HepG2 (cell line): ENCODE results near the gene CEP19. TPM values are rescaled to one million over a fixed set of nuclear protein-coding genes. Genes with fewer than 3 reads are reported as not detected.

Experiments
- AGO2 ChIP-seq: fragments of 200-400 bp; formaldehyde crosslinking; optimal IDR thresholded peaks from 2 replicates; pipeline ENCODE3; 2017; ENCODE audit warnings: mild to moderate bottlenecking, low read depth, low read length, moderate library complexity
- BORCS8-MEF2B ChIP-seq: sonication (generic); formaldehyde crosslinking; IDR thresholded peaks from 2 replicates; pipeline ENCODE4 v1.8.0; 2022; ENCODE audit warnings: mild to moderate bottlenecking, missing genetic modification reagents
- FOSL2 ChIP-seq: sonication (generic); formaldehyde crosslinking; IDR thresholded peaks from 2 replicates; pipeline ENCODE4 v1.4.0; 2020; ENCODE audit warnings: missing genetic modification reagents
- FOXJ3 ChIP-seq: sonication (generic); formaldehyde crosslinking; IDR thresholded peaks from 2 replicates; pipeline ENCODE4 v1.4.0; 2020; ENCODE audit warnings: missing genetic modification reagents, mild to moderate bottlenecking, borderline replicate concordance
- HES4 ChIP-seq: sonication (generic); formaldehyde crosslinking; IDR thresholded peaks from 2 replicates; pipeline ENCODE4 v1.9.0; 2021; ENCODE audit warnings: mild to moderate bottlenecking, missing genetic modification reagents, borderline replicate concordance
- NAIF1 ChIP-seq: sonication (generic); formaldehyde crosslinking; IDR thresholded peaks from 2 replicates; pipeline ENCODE4 v1.5.0; 2020; ENCODE audit warnings: mild to moderate bottlenecking, missing genetic modification reagents, borderline replicate concordance
- NR2C2 ChIP-seq: sonication (generic); formaldehyde crosslinking; IDR thresholded peaks from 2 replicates; pipeline ENCODE4 v1.4.0; 2020; ENCODE audit warnings: missing genetic modification reagents, mild to moderate bottlenecking, moderate library complexity, borderline replicate concordance
- NR3C1 ChIP-seq: sonication (generic); formaldehyde crosslinking; IDR thresholded peaks from 2 replicates; pipeline ENCODE4 v1.4.0; 2020; ENCODE audit warnings: missing genetic modification reagents
- TARDBP ChIP-seq: sonication (generic); formaldehyde crosslinking; IDR thresholded peaks from 2 replicates; pipeline ENCODE4 v1.8.0; 2022; ENCODE audit warnings: mild to moderate bottlenecking, missing genetic modification reagents
- ZNF234 ChIP-seq: sonication (generic); formaldehyde crosslinking; conservative IDR thresholded peaks from 2 replicates; pipeline ENCODE4 v1.5.1; 2020; ENCODE audit warnings: mild to moderate bottlenecking, missing genetic modification reagents
- ZNF3 ChIP-seq: IDR thresholded peaks from 2 replicates; pipeline ENCODE4 v1.7.0; 2017; ENCODE audit warnings: inconsistent platforms
- ZNF546 ChIP-seq: sonication (generic); formaldehyde crosslinking; conservative IDR thresholded peaks from 2 replicates; pipeline ENCODE4 v1.8.1; 2023; ENCODE audit warnings: mild to moderate bottlenecking, missing genetic modification reagents
- ZNF558 ChIP-seq: sonication (generic); formaldehyde crosslinking; IDR thresholded peaks from 2 replicates; pipeline ENCODE4 v1.9.0; 2022; ENCODE audit warnings: mild to moderate bottlenecking, missing genetic modification reagents, borderline replicate concordance
- ZNF567 ChIP-seq: sonication (generic); formaldehyde crosslinking; IDR thresholded peaks from 2 replicates; pipeline ENCODE4 v1.8.1; 2023; ENCODE audit warnings: mild to moderate bottlenecking, missing genetic modification reagents, borderline replicate concordance
- polyA plus RNA-seq, 8 experiments: library from polyadenylated mRNA; depleted of rRNA in 3 of 8; stranded (reverse) in 7 of 8; unstranded in 1 of 8; fragments of >200 nt; fragmentation: Illumina TruSeq in 4 of 8; extraction: Trizol in 4 of 8; gene quantifications; 2 replicates each; pipeline versions ENCODE4 v1.2.1 to v1.2.3, GENCODE V29; 2011 to 2016; ENCODE audit warnings: low read depth in 4 of 8, missing spikeins in 1 of 8, mixed read lengths in 1 of 8; ENCODE audit not compliant: insufficient read depth in 1 of 8
- total RNA-seq, 5 experiments: library from RNA; depleted of rRNA; stranded (reverse); fragments of >200 nt; fragmentation: Illumina TruSeq; extraction: Trizol; gene quantifications; 2 replicates each; pipeline ENCODE4 v1.2.3, GENCODE V29; 2016; ENCODE audit warnings: low read depth in 1 of 5
- TF ChIP-seq, protein P1 (sequence below): sonication (generic); formaldehyde crosslinking; IDR thresholded peaks from 2 replicates; pipeline ENCODE4 v1.4.0; 2020; ENCODE audit warnings: missing genetic modification reagents, borderline replicate concordance
- TF ChIP-seq, protein P2 (sequence below): sonication (generic); formaldehyde crosslinking; IDR thresholded peaks from 2 replicates; pipeline ENCODE4 v1.5.1; 2020; ENCODE audit warnings: missing genetic modification reagents, mild to moderate bottlenecking, borderline replicate concordance
- TF ChIP-seq, protein P3 (sequence below): IDR thresholded peaks from 2 replicates; pipeline ENCODE4 v1.6.1; 2016
- TF ChIP-seq, protein P4 (sequence below): sonication (generic); formaldehyde crosslinking; conservative IDR thresholded peaks from 2 replicates; pipeline ENCODE4 v1.5.0; 2020; ENCODE audit warnings: missing genetic modification reagents
- TF ChIP-seq, protein P5 (sequence below): sonication (generic); formaldehyde crosslinking; IDR thresholded peaks from 2 replicates; pipeline ENCODE4 v1.5.1; 2020; ENCODE audit warnings: missing genetic modification reagents, mild to moderate bottlenecking, borderline replicate concordance

The CEP19 gene
- total and polyA plus RNA-seq, 2 of the 13 experiments (the other 11 are each of a cell fraction or from before 2014, with no cell fraction given) = 0.48 to 1.2 TPM

DNA sequence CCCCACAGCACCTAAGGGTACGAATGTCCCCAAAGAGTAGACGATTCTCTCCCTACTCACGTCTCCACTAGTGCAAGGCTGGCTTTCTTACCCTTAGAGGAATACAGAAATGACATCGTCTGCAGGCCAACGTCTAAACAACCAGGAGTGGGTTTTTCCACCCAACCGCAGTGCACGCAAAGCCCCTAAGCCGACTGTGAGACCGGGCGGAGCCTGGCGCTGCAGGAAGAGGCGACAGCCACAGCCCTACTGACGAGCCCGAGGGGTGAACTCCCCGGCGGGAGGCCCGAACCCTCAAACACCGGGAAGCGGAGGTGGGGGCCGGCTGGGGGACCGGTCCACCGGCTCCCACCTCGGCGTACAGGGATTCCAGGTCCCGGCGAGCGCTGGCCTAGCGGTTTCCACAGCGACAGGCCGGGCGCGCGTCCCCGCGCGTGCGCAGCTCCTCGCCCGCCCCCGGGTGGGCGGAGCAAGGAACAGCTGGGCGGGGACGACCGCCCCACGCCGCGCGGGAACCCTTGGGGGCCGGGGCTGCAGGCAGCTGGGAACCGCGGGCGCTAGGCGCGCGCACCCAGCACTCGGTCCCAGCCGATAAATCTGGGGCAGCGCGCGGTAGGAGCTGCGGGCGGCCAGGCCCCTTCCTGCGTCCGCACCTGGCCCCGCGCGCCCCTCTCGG, at the start of gene CEP19, which contains the start of gene PIGX (continued):
- TF ChIP-seq, protein P1, sequence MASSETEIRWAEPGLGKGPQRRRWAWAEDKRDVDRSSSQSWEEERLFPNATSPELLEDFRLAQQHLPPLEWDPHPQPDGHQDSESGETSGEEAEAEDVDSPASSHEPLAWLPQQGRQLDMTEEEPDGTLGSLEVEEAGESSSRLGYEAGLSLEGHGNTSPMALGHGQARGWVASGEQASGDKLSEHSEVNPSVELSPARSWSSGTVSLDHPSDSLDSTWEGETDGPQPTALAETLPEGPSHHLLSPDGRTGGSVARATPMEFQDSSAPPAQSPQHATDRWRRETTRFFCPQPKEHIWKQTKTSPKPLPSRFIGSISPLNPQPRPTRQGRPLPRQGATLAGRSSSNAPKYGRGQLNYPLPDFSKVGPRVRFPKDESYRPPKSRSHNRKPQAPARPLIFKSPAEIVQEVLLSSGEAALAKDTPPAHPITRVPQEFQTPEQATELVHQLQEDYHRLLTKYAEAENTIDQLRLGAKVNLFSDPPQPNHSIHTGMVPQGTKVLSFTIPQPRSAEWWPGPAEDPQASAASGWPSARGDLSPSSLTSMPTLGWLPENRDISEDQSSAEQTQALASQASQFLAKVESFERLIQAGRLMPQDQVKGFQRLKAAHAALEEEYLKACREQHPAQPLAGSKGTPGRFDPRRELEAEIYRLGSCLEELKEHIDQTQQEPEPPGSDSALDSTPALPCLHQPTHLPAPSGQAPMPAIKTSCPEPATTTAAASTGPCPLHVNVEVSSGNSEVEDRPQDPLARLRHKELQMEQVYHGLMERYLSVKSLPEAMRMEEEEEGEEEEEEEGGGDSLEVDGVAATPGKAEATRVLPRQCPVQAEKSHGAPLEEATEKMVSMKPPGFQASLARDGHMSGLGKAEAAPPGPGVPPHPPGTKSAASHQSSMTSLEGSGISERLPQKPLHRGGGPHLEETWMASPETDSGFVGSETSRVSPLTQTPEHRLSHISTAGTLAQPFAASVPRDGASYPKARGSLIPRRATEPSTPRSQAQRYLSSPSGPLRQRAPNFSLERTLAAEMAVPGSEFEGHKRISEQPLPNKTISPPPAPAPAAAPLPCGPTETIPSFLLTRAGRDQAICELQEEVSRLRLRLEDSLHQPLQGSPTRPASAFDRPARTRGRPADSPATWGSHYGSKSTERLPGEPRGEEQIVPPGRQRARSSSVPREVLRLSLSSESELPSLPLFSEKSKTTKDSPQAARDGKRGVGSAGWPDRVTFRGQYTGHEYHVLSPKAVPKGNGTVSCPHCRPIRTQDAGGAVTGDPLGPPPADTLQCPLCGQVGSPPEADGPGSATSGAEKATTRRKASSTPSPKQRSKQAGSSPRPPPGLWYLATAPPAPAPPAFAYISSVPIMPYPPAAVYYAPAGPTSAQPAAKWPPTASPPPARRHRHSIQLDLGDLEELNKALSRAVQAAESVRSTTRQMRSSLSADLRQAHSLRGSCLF (CRISPR knock-in tag) = no peak
- TF ChIP-seq FOSL2 (CRISPR knock-in tag) (no peak; the same call in 1 of the 2 replicates), FOXJ3 (0 out of 2 replicates have a peak, but pooled peaks have one; percentile 23), ZNF567 (CRISPR knock-in tag) (no peak), NR3C1 (CRISPR knock-in tag) (no peak), AGO2 (peak; percentile 34), HES4 (CRISPR knock-in tag) (no peak), NAIF1 (CRISPR knock-in tag) (peak; percentile 80; the same call in 1 of the 2 replicates), ZNF234 (CRISPR knock-in tag) (no peak), TARDBP (no peak), ZNF3 (no peak), ZNF558 (CRISPR knock-in tag) (peak; percentile 39; the same call in 1 of the 2 replicates), ZNF546 (CRISPR knock-in tag) (no peak), NR2C2 (CRISPR knock-in tag) (no peak), BORCS8-MEF2B (CRISPR knock-in tag) (no peak)
- TF ChIP-seq, protein P2, sequence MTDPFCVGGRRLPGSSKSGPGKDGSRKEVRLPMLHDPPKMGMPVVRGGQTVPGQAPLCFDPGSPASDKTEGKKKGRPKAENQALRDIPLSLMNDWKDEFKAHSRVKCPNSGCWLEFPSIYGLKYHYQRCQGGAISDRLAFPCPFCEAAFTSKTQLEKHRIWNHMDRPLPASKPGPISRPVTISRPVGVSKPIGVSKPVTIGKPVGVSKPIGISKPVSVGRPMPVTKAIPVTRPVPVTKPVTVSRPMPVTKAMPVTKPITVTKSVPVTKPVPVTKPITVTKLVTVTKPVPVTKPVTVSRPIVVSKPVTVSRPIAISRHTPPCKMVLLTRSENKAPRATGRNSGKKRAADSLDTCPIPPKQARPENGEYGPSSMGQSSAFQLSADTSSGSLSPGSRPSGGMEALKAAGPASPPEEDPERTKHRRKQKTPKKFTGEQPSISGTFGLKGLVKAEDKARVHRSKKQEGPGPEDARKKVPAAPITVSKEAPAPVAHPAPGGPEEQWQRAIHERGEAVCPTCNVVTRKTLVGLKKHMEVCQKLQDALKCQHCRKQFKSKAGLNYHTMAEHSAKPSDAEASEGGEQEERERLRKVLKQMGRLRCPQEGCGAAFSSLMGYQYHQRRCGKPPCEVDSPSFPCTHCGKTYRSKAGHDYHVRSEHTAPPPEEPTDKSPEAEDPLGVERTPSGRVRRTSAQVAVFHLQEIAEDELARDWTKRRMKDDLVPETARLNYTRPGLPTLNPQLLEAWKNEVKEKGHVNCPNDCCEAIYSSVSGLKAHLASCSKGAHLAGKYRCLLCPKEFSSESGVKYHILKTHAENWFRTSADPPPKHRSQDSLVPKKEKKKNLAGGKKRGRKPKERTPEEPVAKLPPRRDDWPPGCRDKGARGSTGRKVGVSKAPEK (CRISPR knock-in tag) = 0 out of 2 replicates have a peak, but pooled peaks have one; percentile 66
- TF ChIP-seq, protein P3, sequence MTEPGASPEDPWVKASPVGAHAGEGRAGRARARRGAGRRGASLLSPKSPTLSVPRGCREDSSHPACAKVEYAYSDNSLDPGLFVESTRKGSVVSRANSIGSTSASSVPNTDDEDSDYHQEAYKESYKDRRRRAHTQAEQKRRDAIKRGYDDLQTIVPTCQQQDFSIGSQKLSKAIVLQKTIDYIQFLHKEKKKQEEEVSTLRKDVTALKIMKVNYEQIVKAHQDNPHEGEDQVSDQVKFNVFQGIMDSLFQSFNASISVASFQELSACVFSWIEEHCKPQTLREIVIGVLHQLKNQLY (CRISPR knock-in tag) = no peak
- TF ChIP-seq, protein P4, sequence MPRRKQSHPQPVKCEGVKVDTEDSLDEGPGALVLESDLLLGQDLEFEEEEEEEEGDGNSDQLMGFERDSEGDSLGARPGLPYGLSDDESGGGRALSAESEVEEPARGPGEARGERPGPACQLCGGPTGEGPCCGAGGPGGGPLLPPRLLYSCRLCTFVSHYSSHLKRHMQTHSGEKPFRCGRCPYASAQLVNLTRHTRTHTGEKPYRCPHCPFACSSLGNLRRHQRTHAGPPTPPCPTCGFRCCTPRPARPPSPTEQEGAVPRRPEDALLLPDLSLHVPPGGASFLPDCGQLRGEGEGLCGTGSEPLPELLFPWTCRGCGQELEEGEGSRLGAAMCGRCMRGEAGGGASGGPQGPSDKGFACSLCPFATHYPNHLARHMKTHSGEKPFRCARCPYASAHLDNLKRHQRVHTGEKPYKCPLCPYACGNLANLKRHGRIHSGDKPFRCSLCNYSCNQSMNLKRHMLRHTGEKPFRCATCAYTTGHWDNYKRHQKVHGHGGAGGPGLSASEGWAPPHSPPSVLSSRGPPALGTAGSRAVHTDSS = no peak
- TF ChIP-seq, protein P5, sequence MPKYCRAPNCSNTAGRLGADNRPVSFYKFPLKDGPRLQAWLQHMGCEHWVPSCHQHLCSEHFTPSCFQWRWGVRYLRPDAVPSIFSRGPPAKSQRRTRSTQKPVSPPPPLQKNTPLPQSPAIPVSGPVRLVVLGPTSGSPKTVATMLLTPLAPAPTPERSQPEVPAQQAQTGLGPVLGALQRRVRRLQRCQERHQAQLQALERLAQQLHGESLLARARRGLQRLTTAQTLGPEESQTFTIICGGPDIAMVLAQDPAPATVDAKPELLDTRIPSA (CRISPR knock-in tag) = no peak
